ENCODE measurements around the gene ZNF827. TPM values are rescaled to one million over a fixed set of nuclear protein-coding genes. Genes with fewer than 3 reads are reported as not detected.
A peak's percentile ranks its signal among the peaks of the same experiment; 100 is the strongest.

ZNF827 gene
- total and polyA plus RNA-seq, 2 experiments from 2014 or later, result 20.3 to 33.1 TPM

DNA sequence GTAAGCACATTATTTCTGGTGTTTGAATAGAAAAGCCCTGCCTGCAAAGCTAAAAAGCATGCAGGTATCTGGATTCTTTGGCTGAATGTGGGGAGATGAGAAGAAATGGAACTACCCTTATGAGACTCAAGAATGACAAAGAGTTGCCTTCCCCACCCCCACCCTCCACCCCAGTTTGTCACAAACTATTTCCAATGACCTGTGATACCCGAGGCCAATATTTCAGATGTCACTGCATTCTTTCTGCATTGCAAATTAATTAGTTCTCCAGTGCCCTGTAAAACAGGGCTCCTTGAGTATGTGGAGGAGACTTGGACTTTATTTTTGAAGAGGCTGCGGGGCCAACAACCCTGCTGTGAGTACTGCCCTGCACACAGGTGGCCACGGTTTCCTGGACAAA lies 116.4 kb downstream of the ZNF827 start (continued):
- TF ChIP-seq, protein P1, sequence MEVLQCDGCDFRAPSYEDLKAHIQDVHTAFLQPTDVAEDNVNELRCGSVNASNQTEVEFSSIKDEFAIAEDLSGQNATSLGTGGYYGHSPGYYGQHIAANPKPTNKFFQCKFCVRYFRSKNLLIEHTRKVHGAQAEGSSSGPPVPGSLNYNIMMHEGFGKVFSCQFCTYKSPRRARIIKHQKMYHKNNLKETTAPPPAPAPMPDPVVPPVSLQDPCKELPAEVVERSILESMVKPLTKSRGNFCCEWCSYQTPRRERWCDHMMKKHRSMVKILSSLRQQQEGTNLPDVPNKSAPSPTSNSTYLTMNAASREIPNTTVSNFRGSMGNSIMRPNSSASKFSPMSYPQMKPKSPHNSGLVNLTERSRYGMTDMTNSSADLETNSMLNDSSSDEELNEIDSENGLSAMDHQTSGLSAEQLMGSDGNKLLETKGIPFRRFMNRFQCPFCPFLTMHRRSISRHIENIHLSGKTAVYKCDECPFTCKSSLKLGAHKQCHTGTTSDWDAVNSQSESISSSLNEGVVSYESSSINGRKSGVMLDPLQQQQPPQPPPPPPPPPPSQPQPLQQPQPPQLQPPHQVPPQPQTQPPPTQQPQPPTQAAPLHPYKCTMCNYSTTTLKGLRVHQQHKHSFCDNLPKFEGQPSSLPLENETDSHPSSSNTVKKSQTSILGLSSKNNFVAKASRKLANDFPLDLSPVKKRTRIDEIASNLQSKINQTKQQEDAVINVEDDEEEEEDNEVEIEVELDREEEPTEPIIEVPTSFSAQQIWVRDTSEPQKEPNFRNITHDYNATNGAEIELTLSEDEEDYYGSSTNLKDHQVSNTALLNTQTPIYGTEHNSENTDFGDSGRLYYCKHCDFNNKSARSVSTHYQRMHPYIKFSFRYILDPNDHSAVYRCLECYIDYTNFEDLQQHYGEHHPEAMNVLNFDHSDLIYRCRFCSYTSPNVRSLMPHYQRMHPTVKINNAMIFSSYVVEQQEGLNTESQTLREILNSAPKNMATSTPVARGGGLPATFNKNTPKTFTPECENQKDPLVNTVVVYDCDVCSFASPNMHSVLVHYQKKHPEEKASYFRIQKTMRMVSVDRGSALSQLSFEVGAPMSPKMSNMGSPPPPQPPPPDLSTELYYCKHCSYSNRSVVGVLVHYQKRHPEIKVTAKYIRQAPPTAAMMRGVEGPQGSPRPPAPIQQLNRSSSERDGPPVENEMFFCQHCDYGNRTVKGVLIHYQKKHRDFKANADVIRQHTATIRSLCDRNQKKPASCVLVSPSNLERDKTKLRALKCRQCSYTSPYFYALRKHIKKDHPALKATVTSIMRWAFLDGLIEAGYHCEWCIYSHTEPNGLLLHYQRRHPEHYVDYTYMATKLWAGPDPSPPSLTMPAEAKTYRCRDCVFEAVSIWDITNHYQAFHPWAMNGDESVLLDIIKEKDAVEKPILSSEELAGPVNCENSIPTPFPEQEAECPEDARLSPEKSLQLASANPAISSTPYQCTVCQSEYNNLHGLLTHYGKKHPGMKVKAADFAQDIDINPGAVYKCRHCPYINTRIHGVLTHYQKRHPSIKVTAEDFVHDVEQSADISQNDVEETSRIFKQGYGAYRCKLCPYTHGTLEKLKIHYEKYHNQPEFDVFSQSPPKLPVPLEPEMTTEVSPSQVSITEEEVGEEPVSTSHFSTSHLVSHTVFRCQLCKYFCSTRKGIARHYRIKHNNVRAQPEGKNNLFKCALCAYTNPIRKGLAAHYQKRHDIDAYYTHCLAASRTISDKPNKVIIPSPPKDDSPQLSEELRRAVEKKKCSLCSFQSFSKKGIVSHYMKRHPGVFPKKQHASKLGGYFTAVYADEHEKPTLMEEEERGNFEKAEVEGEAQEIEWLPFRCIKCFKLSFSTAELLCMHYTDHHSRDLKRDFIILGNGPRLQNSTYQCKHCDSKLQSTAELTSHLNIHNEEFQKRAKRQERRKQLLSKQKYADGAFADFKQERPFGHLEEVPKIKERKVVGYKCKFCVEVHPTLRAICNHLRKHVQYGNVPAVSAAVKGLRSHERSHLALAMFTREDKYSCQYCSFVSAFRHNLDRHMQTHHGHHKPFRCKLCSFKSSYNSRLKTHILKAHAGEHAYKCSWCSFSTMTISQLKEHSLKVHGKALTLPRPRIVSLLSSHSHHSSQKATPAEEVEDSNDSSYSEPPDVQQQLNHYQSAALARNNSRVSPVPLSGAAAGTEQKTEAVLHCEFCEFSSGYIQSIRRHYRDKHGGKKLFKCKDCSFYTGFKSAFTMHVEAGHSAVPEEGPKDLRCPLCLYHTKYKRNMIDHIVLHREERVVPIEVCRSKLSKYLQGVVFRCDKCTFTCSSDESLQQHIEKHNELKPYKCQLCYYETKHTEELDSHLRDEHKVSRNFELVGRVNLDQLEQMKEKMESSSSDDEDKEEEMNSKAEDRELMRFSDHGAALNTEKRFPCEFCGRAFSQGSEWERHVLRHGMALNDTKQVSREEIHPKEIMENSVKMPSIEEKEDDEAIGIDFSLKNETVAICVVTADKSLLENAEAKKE (CRISPR knock-in tag; IDR thresholded peaks at IDR 0.05), result no peak
- TF ChIP-seq JUNB (IDR thresholded peaks at IDR 0.05; ENCODE audit: unreplicated experiment), result no peak
- TF ChIP-seq NANOG (IDR thresholded peaks at IDR 0.05; ENCODE audit: borderline replicate concordance), result no peak
- TF ChIP-seq EZH2phosphoT487 (IDR thresholded peaks at IDR 0.05; ENCODE audit: unreplicated experiment), result no peak
- TF ChIP-seq ZNF114 (CRISPR knock-in tag; IDR thresholded peaks at IDR 0.05), result no peak
- TF ChIP-seq POLR2AphosphoS5 (IDR thresholded peaks at IDR 0.05; ENCODE audit: low read depth), result no peak
- TF ChIP-seq ZNF331 (CRISPR knock-in tag; IDR thresholded peaks at IDR 0.05; ENCODE audit: low read depth), result no peak
- TF ChIP-seq, protein P2, sequence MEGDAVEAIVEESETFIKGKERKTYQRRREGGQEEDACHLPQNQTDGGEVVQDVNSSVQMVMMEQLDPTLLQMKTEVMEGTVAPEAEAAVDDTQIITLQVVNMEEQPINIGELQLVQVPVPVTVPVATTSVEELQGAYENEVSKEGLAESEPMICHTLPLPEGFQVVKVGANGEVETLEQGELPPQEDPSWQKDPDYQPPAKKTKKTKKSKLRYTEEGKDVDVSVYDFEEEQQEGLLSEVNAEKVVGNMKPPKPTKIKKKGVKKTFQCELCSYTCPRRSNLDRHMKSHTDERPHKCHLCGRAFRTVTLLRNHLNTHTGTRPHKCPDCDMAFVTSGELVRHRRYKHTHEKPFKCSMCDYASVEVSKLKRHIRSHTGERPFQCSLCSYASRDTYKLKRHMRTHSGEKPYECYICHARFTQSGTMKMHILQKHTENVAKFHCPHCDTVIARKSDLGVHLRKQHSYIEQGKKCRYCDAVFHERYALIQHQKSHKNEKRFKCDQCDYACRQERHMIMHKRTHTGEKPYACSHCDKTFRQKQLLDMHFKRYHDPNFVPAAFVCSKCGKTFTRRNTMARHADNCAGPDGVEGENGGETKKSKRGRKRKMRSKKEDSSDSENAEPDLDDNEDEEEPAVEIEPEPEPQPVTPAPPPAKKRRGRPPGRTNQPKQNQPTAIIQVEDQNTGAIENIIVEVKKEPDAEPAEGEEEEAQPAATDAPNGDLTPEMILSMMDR (conservative IDR thresholded peaks at IDR 0.05; ENCODE audit: low read depth in 2 of 2), result no peak

DNA sequence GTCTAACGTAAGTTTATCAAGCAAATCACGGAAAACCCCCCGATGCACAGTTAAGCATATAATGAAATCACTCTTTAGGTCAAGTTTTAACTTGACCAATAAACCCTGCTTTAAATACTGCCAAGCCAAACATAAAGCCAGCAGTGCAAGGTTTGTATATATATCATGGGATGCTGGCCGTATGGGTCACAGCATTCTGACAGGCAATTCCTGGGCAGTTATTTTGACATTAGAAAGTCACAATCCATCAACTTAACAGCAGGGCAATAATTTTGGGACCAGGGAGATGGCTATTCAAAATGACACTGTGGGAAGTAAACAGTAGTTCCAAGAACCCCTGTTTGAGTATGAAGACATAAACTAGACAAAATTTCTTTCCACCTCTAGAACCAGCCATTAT lies 116.9 kb downstream of the ZNF827 start:
- no peak for DNase-seq (ENCODE audit: low spot score)
- H3F3A ChIP-seq (replicated peaks; ENCODE audit: low read depth), result no peaks in the 10 kb centered on the region; the same call in 1 of the 2 replicates
- H3K27ac Mint-ChIP-seq, result 0 out of 2 replicates have a peak overlapping the region, but pooled peaks have one; percentile 26
- no peak overlapping the region for H3K4me3 Mint-ChIP-seq
- no peak for ATAC-seq
- no peaks in the 10 kb centered on the region; the same call in 1 of the 2 replicates for H3K79me2 ChIP-seq (replicated peaks; ENCODE audit: insufficient read depth)
- H3K27me3 Mint-ChIP-seq (ENCODE audit: insufficient read depth, low read depth, poor library complexity), result peaks cover 6% of the 10 kb centered on the region
- no peaks in the 10 kb centered on the region for H4K20me1 ChIP-seq (replicated peaks; ENCODE audit: insufficient read depth)
- no peak overlapping the region for H3K27ac ChIP-seq (ENCODE audit: low read depth)
- peaks cover 7% of the 10 kb centered on the region; the same call in 1 of the 2 replicates for H3K36me3 ChIP-seq (ENCODE audit: insufficient read depth)
- H3K4me3 ChIP-seq, result no peak overlapping the region
- H3K4me2 ChIP-seq, result peak overlapping the region; percentile 29; the same call in 1 of the 2 replicates
- no peaks in the 10 kb centered on the region for H3K9me3 Mint-ChIP-seq
- no peak overlapping the region for H2AFZ ChIP-seq
- TF ChIP-seq EZH2phosphoT487 (IDR thresholded peaks at IDR 0.05; ENCODE audit: unreplicated experiment), result no peak
- TF ChIP-seq, protein P3, sequence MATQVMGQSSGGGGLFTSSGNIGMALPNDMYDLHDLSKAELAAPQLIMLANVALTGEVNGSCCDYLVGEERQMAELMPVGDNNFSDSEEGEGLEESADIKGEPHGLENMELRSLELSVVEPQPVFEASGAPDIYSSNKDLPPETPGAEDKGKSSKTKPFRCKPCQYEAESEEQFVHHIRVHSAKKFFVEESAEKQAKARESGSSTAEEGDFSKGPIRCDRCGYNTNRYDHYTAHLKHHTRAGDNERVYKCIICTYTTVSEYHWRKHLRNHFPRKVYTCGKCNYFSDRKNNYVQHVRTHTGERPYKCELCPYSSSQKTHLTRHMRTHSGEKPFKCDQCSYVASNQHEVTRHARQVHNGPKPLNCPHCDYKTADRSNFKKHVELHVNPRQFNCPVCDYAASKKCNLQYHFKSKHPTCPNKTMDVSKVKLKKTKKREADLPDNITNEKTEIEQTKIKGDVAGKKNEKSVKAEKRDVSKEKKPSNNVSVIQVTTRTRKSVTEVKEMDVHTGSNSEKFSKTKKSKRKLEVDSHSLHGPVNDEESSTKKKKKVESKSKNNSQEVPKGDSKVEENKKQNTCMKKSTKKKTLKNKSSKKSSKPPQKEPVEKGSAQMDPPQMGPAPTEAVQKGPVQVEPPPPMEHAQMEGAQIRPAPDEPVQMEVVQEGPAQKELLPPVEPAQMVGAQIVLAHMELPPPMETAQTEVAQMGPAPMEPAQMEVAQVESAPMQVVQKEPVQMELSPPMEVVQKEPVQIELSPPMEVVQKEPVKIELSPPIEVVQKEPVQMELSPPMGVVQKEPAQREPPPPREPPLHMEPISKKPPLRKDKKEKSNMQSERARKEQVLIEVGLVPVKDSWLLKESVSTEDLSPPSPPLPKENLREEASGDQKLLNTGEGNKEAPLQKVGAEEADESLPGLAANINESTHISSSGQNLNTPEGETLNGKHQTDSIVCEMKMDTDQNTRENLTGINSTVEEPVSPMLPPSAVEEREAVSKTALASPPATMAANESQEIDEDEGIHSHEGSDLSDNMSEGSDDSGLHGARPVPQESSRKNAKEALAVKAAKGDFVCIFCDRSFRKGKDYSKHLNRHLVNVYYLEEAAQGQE (IDR thresholded peaks at IDR 0.05; ENCODE audit: unreplicated experiment), result no peak
- TF ChIP-seq CREB1 (CRISPR knock-in tag; IDR thresholded peaks at IDR 0.05; ENCODE audit: low read depth), result no peak
- TF ChIP-seq, protein P4, sequence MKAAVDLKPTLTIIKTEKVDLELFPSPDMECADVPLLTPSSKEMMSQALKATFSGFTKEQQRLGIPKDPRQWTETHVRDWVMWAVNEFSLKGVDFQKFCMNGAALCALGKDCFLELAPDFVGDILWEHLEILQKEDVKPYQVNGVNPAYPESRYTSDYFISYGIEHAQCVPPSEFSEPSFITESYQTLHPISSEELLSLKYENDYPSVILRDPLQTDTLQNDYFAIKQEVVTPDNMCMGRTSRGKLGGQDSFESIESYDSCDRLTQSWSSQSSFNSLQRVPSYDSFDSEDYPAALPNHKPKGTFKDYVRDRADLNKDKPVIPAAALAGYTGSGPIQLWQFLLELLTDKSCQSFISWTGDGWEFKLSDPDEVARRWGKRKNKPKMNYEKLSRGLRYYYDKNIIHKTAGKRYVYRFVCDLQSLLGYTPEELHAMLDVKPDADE (IDR thresholded peaks at IDR 0.05), result no peak
- TF ChIP-seq POLR2AphosphoS5 (IDR thresholded peaks at IDR 0.05; ENCODE audit: low read depth), result no peak
- TF ChIP-seq JUNB (IDR thresholded peaks at IDR 0.05; ENCODE audit: unreplicated experiment), result no peak
- H3K27me3 ChIP-seq (ENCODE audit: insufficient read depth), result no peaks in the 10 kb centered on the region
- H3K4me1 Mint-ChIP-seq, result peaks cover 52% of the 10 kb centered on the region
- H3K9me2 ChIP-seq (ENCODE audit: insufficient read depth), result peaks cover 4% of the 10 kb centered on the region; the same call in 1 of the 2 replicates
- peaks cover 36% of the 10 kb centered on the region for H3K4me1 ChIP-seq (ENCODE audit: insufficient read depth)
- peaks cover 50% of the 10 kb centered on the region for H3K36me3 Mint-ChIP-seq (ENCODE audit: low read depth)

Measured in GM23338 (cell line).